GM23248 (cell line): ENCODE data around the gene NUDCD3.

ENCODE experiments used
- EZH2 ChIP-seq: fragments of 200-600 bp; sonication (generic); IDR thresholded peaks from 2 replicates; pipeline ENCODE4 v1.6.1; 2018; ENCODE audit warnings: antibody characterized with exemption, mild to moderate bottlenecking; ENCODE audit not compliant: insufficient read depth, poor library complexity, severe bottlenecking
- EZH2phosphoT487 ChIP-seq: fragments of 200-600 bp; sonication (generic); IDR thresholded peaks from 2 replicates; pipeline ENCODE4 v1.6.1; 2018; ENCODE audit warnings: antibody characterized with exemption, moderate library complexity, mild to moderate bottlenecking, low read depth; ENCODE audit not compliant: insufficient read depth

DNA sequence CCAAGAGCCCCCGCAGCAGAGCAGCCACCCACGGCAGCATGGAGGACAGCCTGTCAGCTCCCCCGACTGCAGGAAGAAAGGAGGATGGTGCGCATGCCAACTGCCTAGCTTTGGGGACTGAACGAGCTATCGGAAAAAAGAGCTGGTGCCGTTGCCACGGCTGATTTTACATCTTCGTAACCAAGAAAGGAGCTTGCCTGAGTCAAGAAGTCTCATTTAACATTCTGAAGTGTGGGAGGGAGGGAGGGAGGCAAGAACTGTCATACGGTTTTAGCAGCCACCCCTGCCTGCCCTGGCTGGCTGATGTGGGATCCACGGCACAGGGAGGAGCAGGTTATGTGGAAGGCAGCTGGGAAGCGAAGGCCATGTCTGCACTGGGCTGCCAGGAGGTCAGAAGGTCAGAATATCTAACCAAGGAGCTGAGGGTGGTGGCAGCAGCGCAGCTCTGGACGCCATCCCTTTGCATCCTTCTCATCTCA is 90.4 kb downstream of the NUDCD3 start:
- no peak for TF ChIP-seq EZH2phosphoT487
- TF ChIP-seq EZH2: no peak
